ENCODE measurements around the gene PLPPR3. TPM values are rescaled to one million over a fixed set of nuclear protein-coding genes. Genes with fewer than 3 reads are reported as not detected.

The PLPPR3 gene
- total and polyA plus RNA-seq, 9 of the 15 experiments (the other 6 are each of a cell fraction or from before 2014, with no cell fraction given): 0.01 to 48.2 (median 8.6) TPM

DNA sequence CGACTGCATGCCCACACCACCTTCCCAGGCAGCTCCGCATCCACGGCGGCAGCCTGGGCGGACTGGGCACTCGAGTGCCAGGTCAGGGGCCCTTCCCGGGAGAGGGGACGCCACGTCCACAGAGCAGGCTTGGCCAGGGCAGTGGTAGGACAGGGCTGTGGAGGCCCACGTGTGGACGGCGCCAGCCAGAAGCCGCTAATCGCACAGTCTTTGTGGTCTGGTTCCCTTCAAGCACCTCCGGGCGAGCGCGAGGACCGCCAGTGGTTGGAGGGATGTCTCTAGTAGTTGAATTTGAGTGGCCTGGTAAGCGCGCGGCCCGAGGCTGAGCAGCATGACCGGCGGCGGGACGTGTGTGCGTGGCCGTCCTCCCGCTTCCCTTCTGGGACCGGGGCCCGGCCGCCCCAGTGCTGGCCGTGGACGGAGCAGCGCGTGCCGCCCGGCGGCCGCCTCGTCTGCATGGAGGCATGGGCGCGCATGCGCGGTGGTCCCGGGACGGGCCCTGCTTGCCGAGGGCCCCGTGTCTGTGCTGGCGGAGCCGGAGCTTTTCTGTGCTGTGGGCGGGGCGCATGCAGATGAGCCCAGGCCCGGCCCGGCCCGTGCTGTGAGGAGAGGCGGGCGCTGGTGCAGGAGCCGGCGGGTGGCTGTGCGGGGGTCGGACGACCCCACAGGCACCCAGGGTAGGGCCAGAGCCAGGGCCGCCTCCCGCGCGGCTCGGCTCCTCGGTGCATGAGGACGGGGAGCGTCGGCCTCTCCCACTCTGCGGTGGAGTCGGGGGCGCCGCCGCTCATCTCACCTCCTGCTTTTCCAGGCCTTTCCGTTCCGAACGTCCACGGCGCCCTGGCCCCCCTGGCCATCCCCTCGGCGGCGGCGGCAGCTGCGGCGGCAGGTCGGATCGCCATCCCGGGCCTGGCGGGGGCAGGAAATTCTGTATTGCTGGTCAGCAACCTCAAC lies 15.9 kb downstream of the PLPPR3 start:
- no peak overlapping the region for H3K4me3 ChIP-seq
- POLR2A ChIA-PET: interaction anchor here (0.5 to 1.4 kb wide), 5 partner anchors 9 to 26 kb away, joined by 3 to 5 read pairs (median 4); partner anchors contain the start of gene PTBP1
- CTCF ChIA-PET (ENCODE audit: low intra/inter-chr PET ratio): no interaction called here
- TF ChIP-seq DMBX1 (CRISPR knock-in tag; IDR thresholded peaks at IDR 0.05; ENCODE audit: borderline replicate concordance) (no peak), NRF1 (conservative IDR thresholded peaks at IDR 0.05 in 1 of 2, IDR thresholded peaks at IDR 0.05 in 1 of 2) (no peak), POLR2AphosphoS5 (IDR thresholded peaks at IDR 0.05; ENCODE audit: control insufficient read depth, insufficient read depth, low read depth, low read length) (peak; percentile 13; the same call in 1 of the 2 replicates), MAFG (tag; conservative IDR thresholded peaks at IDR 0.05) (no peak), MBD2 (IDR thresholded peaks at IDR 0.05; ENCODE audit: borderline replicate concordance, low read depth) (no peak), FIP1L1 (IDR thresholded peaks at IDR 0.05; ENCODE audit: low read depth, low read length, poor library complexity, severe bottlenecking) (peak; percentile 37), POLR2G (IDR thresholded peaks at IDR 0.05; ENCODE audit: low read depth, low read length) (peak; percentile 75), MEIS2 (IDR thresholded peaks at IDR 0.05; ENCODE audit: partially characterized antibody) (no peak), CCNT2 (IDR thresholded peaks at IDR 0.05; ENCODE audit: borderline replicate concordance, extremely low read depth, insufficient read length, low read depth, low read length) (peak; percentile 54), SUPT5H (IDR thresholded peaks at IDR 0.05) (peak; percentile 23; the same call in 1 of the 2 replicates), HBP1 (CRISPR knock-in tag; IDR thresholded peaks at IDR 0.05) (no peak), HIVEP1 (CRISPR knock-in tag; IDR thresholded peaks at IDR 0.05) (no peak), ZNF143 (CRISPR knock-in tag; IDR thresholded peaks at IDR 0.05) (no peak), ZNF140 (CRISPR knock-in tag; IDR thresholded peaks at IDR 0.05) (no peak), MAX (CRISPR knock-in tag; IDR thresholded peaks at IDR 0.05) (no peak), ZNF347 (CRISPR knock-in tag; IDR thresholded peaks at IDR 0.05; ENCODE audit: low read depth) (no peak)
- TF ChIP-seq, protein P1, sequence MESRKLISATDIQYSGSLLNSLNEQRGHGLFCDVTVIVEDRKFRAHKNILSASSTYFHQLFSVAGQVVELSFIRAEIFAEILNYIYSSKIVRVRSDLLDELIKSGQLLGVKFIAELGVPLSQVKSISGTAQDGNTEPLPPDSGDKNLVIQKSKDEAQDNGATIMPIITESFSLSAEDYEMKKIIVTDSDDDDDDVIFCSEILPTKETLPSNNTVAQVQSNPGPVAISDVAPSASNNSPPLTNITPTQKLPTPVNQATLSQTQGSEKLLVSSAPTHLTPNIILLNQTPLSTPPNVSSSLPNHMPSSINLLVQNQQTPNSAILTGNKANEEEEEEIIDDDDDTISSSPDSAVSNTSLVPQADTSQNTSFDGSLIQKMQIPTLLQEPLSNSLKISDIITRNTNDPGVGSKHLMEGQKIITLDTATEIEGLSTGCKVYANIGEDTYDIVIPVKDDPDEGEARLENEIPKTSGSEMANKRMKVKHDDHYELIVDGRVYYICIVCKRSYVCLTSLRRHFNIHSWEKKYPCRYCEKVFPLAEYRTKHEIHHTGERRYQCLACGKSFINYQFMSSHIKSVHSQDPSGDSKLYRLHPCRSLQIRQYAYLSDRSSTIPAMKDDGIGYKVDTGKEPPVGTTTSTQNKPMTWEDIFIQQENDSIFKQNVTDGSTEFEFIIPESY (CRISPR knock-in tag; IDR thresholded peaks at IDR 0.05): peak; percentile 56; the same call in 1 of the 2 replicates

More for the DNA sequence above, 15.9 kb downstream of the PLPPR3 start:
- intact Hi-C loops (cut with micrococcal nuclease): no loop called here
- ATAC-seq (no peak), DNase-seq (ENCODE audit: extremely low read depth in 1 of 4, low spot score in 3 of 4) (peak in 2 of 4 experiments; percentile 41 to 42), FAIRE-seq (no peak)
- peaks cover 100% of the 10 kb centered on the region for H3K36me3 ChIP-seq (ENCODE audit: control insufficient read depth, insufficient read depth, low read length)
- H2AFZ ChIP-seq (ENCODE audit: low read depth, low read length): no peak overlapping the region
- 96% methylated on average over 36 of the region's 93 CpGs for whole genome bisulfite sequencing (ENCODE audit: insufficient coverage, low coverage, missing lambda C conversion rate)
- no peak overlapping the region for H3K4me2 ChIP-seq (ENCODE audit: insufficient read depth, low read length)
- in situ Hi-C loops (cut with MboI): no loop called here
- no peak overlapping the region for H3K9ac ChIP-seq (ENCODE audit: insufficient read depth in 1 of 2, low read depth in 2 of 2, low read length in 2 of 2)
- H3K9me3 ChIP-seq (replicated peaks; ENCODE audit: control insufficient read depth, insufficient read depth, low read depth, low read length): no peaks in the 10 kb centered on the region; the same call in 1 of the 2 replicates
- H4K20me1 ChIP-seq (replicated peaks; ENCODE audit: control insufficient read depth, insufficient read depth, low read length): peaks cover 37% of the 10 kb centered on the region
- no peak overlapping the region for H3K27ac ChIP-seq (ENCODE audit: extremely low read depth, low read depth, low read length)
- H3K4me1 ChIP-seq (replicated peaks in 1 of 2; ENCODE audit: control insufficient read depth in 2 of 2, insufficient read depth in 2 of 2, low read length in 2 of 2): peaks cover 8 to 64% of the 10 kb centered on the region in 2 experiments; a peak in 4 of 5 replicates
- H3K27me3 ChIP-seq (ENCODE audit: control insufficient read depth in 2 of 2, insufficient read depth in 2 of 2, low read length in 2 of 2): no peaks in the 10 kb centered on the region
- peaks cover 10% of the 10 kb centered on the region for H3K9me1 ChIP-seq (ENCODE audit: control insufficient read depth, insufficient read depth, low read length)
- no TSS peak for BruUV-seq (replicated peaks)
- peaks cover 82% of the 10 kb centered on the region for H3K79me2 ChIP-seq (ENCODE audit: control insufficient read depth, insufficient read depth, low read length)

Data from K562 (cell line).